Mucosa of rectum (tissue), 2 donors: ENCODE results near the gene ARF1.

Experiments used
- H3K27ac ChIP-seq, 2 donors: one replicate each; pipeline ENCODE4 v1.7.0; 2013; ENCODE audit warnings: inconsistent platforms in 2 of 2, low read depth in 2 of 2, low read length in 2 of 2
- H3K27me3 ChIP-seq, 2 donors: one replicate each; pipeline ENCODE4 v1.7.0; 2013; ENCODE audit warnings: low read length in 2 of 2; ENCODE audit not compliant: control insufficient read depth in 2 of 2, insufficient read depth in 2 of 2
- H3K36me3 ChIP-seq, 2 donors: one replicate each; pipeline ENCODE4 v1.7.0; 2013; ENCODE audit warnings: low read length in 2 of 2; ENCODE audit not compliant: control insufficient read depth in 2 of 2, insufficient read depth in 2 of 2
- H3K4me1 ChIP-seq, 2 donors: one replicate each; pipeline ENCODE4 v1.7.0; 2013; ENCODE audit warnings: low read length in 2 of 2, mild to moderate bottlenecking in 1 of 2; ENCODE audit not compliant: control insufficient read depth in 2 of 2, insufficient read depth in 2 of 2
- H3K4me3 ChIP-seq, 2 donors: one replicate each; pipeline ENCODE4 v1.7.0; 2013; ENCODE audit warnings: low read length in 2 of 2
- H3K9ac ChIP-seq, 2 donors: one replicate each; pipeline ENCODE4 v1.7.0; 2013; ENCODE audit warnings: low read length in 2 of 2, low read depth in 1 of 2, mild to moderate bottlenecking in 1 of 2
- H3K9me3 ChIP-seq, 2 donors: one replicate each; pipeline ENCODE4 v1.7.0; 2013; ENCODE audit warnings: low read length in 2 of 2; ENCODE audit not compliant: control insufficient read depth in 2 of 2
- donor health status: healthy.
- donor health status: Normal muscosa, but diverticular disease.

The ARF1 gene

GRCh38 chr1:228039986-228040385, 42.5 kb upstream of the ARF1 start:
- Histone ChIP-seq H3K27me3 (peaks cover 25 to 28% of the 10 kb centered on the region in 2 donors), H3K36me3 (no peaks in the 10 kb centered on the region), H3K9me3 (no peaks in the 10 kb centered on the region), H3K27ac (no peak overlapping the region), H3K4me3 (no peak overlapping the region), H3K9ac (no peak overlapping the region), H3K4me1 (peaks cover 0 to 3% of the 10 kb centered on the region in 2 donors)

DNA sequence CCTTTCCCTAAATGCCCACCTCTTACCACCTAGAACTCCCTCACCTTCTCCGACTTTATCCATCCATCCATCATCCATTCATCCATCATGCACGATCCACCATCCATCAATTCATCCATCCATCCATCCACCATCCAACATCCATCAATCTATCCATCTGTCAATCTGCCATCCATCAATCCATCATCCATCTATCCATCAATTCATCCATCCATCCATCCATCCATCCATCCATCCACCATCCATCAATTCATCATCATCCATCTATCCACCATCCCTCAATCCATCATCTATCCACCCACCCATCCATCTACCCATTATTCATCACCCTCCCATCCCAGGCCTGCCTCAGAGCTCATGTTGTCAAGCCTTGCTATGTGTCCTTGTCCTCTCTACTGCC, 41.2 kb upstream of the ARF1 start:
- Histone ChIP-seq H3K9ac (no peak overlapping the region), H3K27me3 (peaks cover 23 to 25% of the 10 kb centered on the region in 2 donors), H3K36me3 (no peaks in the 10 kb centered on the region), H3K4me1 (peaks cover 0 to 6% of the 10 kb centered on the region in 2 donors), H3K27ac (no peak overlapping the region), H3K9me3 (no peaks in the 10 kb centered on the region), H3K4me3 (no peak overlapping the region)

GRCh38 chr1:228042508-228042907, 40.0 kb upstream of the ARF1 start:
- Histone ChIP-seq H3K27me3 (peaks cover 16 to 19% of the 10 kb centered on the region in 2 donors), H3K4me1 (peaks cover 0 to 6% of the 10 kb centered on the region in 2 donors), H3K9ac (no peak overlapping the region), H3K36me3 (no peaks in the 10 kb centered on the region), H3K27ac (no peak overlapping the region), H3K4me3 (no peak overlapping the region), H3K9me3 (no peaks in the 10 kb centered on the region)

- no peaks in the 10 kb centered on the region for H3K36me3 ChIP-seq
- no peak overlapping the region for H3K4me3 ChIP-seq
- H3K9ac ChIP-seq = no peak overlapping the region
- H3K27me3 ChIP-seq = peaks cover 14% of the 10 kb centered on the region in 2 donors
- H3K4me1 ChIP-seq = peaks cover 0 to 3% of the 10 kb centered on the region in 2 donors
- no peak overlapping the region for H3K27ac ChIP-seq
- H3K9me3 ChIP-seq = no peaks in the 10 kb centered on the region
These were observed 39.1 kb upstream of the ARF1 start for GRCh38 chr1:228043281-228043848.

GRCh38 chr1:228044961-228045360, 37.5 kb upstream of the ARF1 start:
- Histone ChIP-seq H3K9me3 (no peaks in the 10 kb centered on the region), H3K4me1 (peaks cover 0 to 3% of the 10 kb centered on the region in 2 donors), H3K27me3 (peaks cover 2 to 6% of the 10 kb centered on the region in 2 donors), H3K27ac (no peak overlapping the region), H3K9ac (no peak overlapping the region), H3K36me3 (no peaks in the 10 kb centered on the region), H3K4me3 (no peak overlapping the region)

DNA sequence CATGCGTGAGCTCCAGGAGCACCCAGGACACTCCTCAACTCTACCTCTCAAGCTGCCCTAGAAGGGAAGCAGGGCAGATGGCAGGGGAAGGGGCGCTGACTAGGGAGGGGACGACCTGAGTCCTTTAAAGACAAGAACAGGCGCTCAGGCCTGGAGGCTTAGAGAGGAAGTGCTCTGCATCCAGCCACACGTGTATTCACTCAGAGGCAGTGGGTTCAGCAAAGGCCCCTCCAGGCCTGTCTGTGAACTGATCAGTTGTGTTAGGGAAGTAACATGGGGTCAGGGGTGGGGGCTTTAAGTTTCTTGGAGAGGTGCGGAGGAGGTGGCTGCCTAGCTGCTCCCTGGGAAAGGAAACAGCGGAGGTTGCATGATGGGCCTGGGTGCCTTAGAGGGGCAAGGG, 37.1 kb upstream of the ARF1 start:
- Histone ChIP-seq H3K9me3 (no peaks in the 10 kb centered on the region), H3K9ac (no peak overlapping the region), H3K4me3 (no peak overlapping the region), H3K27ac (no peak overlapping the region), H3K36me3 (no peaks in the 10 kb centered on the region), H3K27me3 (peaks cover 2 to 4% of the 10 kb centered on the region in 2 donors), H3K4me1 (peaks cover 0 to 3% of the 10 kb centered on the region in 2 donors)

DNA sequence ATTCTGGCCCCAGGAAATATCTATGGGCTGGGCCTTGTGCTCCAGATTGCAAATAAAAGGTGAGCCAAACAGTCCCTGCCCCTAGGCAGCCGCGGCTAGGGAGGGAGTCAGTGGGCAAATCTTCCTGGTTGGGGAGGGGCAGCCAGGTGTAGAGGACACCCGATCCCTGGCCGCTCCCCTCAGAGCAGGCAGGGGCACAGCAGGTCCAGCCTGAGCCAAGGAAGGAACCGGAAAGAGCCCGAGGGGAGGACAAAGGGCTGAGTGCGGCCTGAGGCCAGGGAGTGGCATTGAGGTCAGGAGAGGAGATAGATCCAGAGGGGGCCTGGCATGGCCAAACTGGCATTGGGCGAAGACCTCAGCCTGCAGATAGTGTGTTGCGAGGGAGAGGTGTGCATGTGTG, 36.6 kb upstream of the ARF1 start:
- Histone ChIP-seq H3K27me3 (peaks cover 2 to 4% of the 10 kb centered on the region in 2 donors), H3K4me1 (peaks cover 0 to 3% of the 10 kb centered on the region in 2 donors)

DNA sequence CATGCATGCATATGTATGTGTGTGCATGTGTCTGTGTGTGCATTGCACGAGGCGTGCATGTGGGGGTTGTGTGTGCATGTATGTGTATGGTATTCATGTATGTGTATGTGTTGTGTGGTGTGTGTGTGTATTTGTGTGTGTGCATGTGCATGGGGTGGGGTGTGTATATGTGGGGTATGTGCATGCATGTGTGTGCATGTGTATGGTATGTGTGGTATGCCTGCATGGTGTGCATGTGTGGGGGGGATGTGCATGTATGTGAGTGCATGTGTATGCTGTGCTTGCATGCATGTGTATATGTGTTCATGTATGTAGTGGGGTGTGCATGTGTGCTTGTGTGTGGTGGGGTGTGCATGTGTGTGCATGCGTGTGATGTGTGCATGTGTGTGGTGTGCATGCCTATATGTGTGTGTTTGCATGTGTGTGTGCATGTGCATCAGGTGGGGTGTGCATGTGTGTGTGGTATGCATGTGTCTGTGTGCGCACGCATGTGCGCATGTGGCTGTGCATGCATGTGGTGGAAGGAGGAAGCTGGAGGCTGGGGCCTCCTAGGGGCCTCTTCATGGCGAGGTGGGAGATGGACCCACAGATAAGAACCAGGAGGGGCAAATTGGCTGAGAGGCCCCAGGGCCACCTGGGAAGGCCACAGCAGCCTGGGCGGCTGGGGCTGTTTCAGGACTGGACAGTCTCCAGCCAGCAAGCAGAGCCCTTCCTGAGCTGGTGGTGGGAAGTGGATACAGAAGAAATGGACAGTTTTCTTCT, 35.9 kb upstream of the ARF1 start:
- Histone ChIP-seq H3K4me1 (peaks cover 0 to 3% of the 10 kb centered on the region in 2 donors), H3K27me3 (peaks cover 0 to 4% of the 10 kb centered on the region in 2 donors), H3K27ac (no peak overlapping the region), H3K36me3 (no peaks in the 10 kb centered on the region), H3K9me3 (no peaks in the 10 kb centered on the region), H3K9ac (no peak overlapping the region), H3K4me3 (no peak overlapping the region)

More for the DNA sequence above, 36.6 kb upstream of the ARF1 start:
- Histone ChIP-seq H3K27ac (no peak overlapping the region), H3K4me3 (no peak overlapping the region), H3K9me3 (no peaks in the 10 kb centered on the region), H3K9ac (no peak overlapping the region), H3K36me3 (no peaks in the 10 kb centered on the region)

DNA sequence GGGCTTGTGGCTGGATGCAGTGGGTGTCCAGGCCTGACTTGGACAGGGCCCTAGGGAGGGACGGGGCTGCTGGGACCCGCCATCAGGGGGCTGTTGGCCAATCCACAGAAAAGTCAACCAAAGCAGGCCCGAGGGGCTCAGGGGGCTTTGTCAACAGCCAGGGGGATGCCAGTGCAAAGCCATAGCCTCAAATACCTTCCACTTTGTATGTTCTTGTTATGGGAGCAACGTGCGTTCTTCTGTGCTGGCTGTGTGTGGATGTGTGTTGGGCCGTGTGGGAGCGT, 35.4 kb upstream of the ARF1 start:
- Histone ChIP-seq H3K27me3 (peaks cover 0 to 4% of the 10 kb centered on the region in 2 donors), H3K36me3 (no peaks in the 10 kb centered on the region), H3K27ac (no peak overlapping the region)

DNA sequence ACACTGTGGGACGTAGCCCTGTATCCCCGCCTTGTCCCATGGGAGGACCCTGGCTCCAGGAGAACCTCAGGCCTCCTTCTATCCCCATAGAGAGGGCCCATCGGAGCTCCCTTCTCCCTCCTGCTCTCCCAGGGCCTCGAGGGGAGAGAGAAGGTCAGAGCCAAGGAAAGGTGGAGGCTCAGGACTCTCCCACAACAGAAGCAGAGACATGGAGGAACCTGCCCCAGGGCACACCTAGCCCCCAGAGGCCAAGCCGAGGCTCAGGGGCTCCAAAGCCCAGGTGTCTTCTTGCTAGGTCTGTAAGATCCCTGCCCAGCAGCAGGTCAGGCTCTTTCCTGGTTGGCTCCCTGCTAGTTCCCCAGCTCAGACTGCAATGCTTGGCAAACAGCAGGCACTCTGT, 34.4 kb upstream of the ARF1 start:
- Histone ChIP-seq H3K27ac (no peak overlapping the region), H3K9me3 (no peaks in the 10 kb centered on the region), H3K9ac (no peak overlapping the region), H3K4me1 (peaks cover 0 to 3% of the 10 kb centered on the region in 2 donors), H3K4me3 (no peak overlapping the region), H3K27me3 (peaks cover 0 to 4% of the 10 kb centered on the region in 2 donors), H3K36me3 (no peaks in the 10 kb centered on the region)

More for the DNA sequence above, 35.4 kb upstream of the ARF1 start:
- H3K9ac ChIP-seq = no peak overlapping the region
- H3K9me3 ChIP-seq = no peaks in the 10 kb centered on the region
- peaks cover 0 to 3% of the 10 kb centered on the region in 2 donors for H3K4me1 ChIP-seq
- no peak overlapping the region for H3K4me3 ChIP-seq
